Activated CD8-positive, alpha-beta T cell treated with anti-CD3 and anti-CD28 coated beads, Interleukin-2, amount 10 ng/mL, durations not matched to agents 7 days and 5 days (primary cell): ENCODE data around the gene GNE. TPM values are rescaled to one million over a fixed set of nuclear protein-coding genes. Genes with fewer than 3 reads are reported as not detected.
"Not testable (repeated sequence)": the region's sequence is repeated elsewhere in the genome, so short reads cannot be mapped to it uniquely, and the experiment has no call there.

ENCODE experiments used
- ATAC-seq: fragments of 150-1000 bp; cut with Tn5 transposase; one replicate; pipeline ENCODE4 v1.10.0; 2021; ENCODE audit warnings: moderate library complexity
- CTCF ChIA-PET: fragments of 350-600 bp; sonication (Branson Sonifier 250); formaldehyde crosslinking; loops from one replicate; lab custom pipeline; 2021; ENCODE audit warnings: antibody characterized with exemption; lab: Charles Lee
- POLR2A ChIA-PET: fragments of 350-600 bp; sonication (Branson Sonifier 250); formaldehyde crosslinking; loops from one replicate; lab custom pipeline; 2021; ENCODE audit warnings: antibody characterized with exemption; lab: Charles Lee
- DNase-seq: peaks from one replicate; pipeline ENCODE4 v3.0.0-alpha.2; 2020
- H3K27ac Mint-ChIP-seq: one replicate; pipeline ENCODE4 v1.8.0; 2021; ENCODE audit warnings: mild to moderate bottlenecking, mixed read lengths
- H3K27me3 Mint-ChIP-seq: one replicate; pipeline ENCODE4 v1.8.0; 2021; ENCODE audit warnings: low read depth, mixed read lengths
- H3K36me3 Mint-ChIP-seq: one replicate; pipeline ENCODE4 v1.8.0; 2021; ENCODE audit warnings: low read depth, mixed read lengths
- H3K4me1 Mint-ChIP-seq: one replicate; pipeline ENCODE4 v1.8.0; 2021; ENCODE audit warnings: low read depth, mixed read lengths
- H3K4me3 Mint-ChIP-seq: one replicate; pipeline ENCODE4 v1.8.0; 2021; ENCODE audit warnings: mild to moderate bottlenecking, mixed read lengths
- H3K9me3 Mint-ChIP-seq: one replicate; pipeline ENCODE4 v1.8.0; 2022; ENCODE audit warnings: mixed read lengths; ENCODE audit not compliant: insufficient read depth
- total RNA-seq, 2 experiments: library from RNA; stranded (reverse); gene quantifications; one replicate each; pipeline ENCODE4 v1.2.3, GENCODE V29; 2021

GNE gene
- total RNA-seq, 2 experiments from 2014 or later = 15.2 to 16.1 TPM

DNA sequence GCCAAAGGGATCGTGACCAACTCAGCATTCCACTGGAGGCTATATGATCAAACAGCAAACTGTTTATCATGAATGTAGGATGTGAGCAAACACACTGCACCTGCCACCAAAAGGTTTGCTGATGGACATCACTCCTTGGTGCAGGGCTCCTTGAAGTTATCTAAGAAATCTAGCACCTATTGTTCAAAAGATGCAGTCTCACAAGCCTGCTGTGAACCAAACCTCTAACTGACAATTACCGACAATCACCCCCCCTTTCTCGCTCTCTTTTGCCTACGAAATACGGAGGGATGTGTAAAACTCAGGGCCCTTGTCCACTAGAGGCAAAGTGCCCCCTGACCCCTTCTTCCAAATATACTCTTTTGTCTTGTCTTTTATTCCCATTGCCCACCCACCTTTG, 70.0 kb downstream of the GNE start:
- ATAC-seq (no peak), DNase-seq (no peak)
- Mint-ChIP-seq H3K27me3 (peaks cover 8% of the 10 kb centered on the region), H3K9me3 (no peaks in the 10 kb centered on the region), H3K27ac (peak overlapping the region; percentile 37), H3K36me3 (peaks cover 16% of the 10 kb centered on the region), H3K4me1 (peaks cover 32% of the 10 kb centered on the region), H3K4me3 (no peak overlapping the region)
- POLR2A ChIA-PET = interaction anchor here (4.2 kb wide), 1 partner anchor 44 kb away, joined by 26 read pairs; no protein-coding TSS in a partner anchor
- CTCF ChIA-PET = interaction anchor here (2.6 to 6.3 kb wide), 3 partner anchors 21 to 141 kb away, joined by 15 to 71 read pairs (median 25); partner anchors contain the start of gene CCIN

- CTCF ChIA-PET = interaction anchor here (1.1 to 4.1 kb wide), 2 partner anchors 20 to 85 kb away, joined by 5 to 25 read pairs; partner anchors contain the start of gene CCIN
- DNase-seq (no peak), ATAC-seq (no peak)
- peaks cover 8% of the 10 kb centered on the region for H3K27me3 Mint-ChIP-seq
- peaks cover 24% of the 10 kb centered on the region for H3K4me1 Mint-ChIP-seq
- POLR2A ChIA-PET = no interaction called here
- H3K27ac Mint-ChIP-seq = no peak overlapping the region
- peaks cover 10% of the 10 kb centered on the region for H3K36me3 Mint-ChIP-seq
- H3K9me3 Mint-ChIP-seq = no peaks in the 10 kb centered on the region
- H3K4me3 Mint-ChIP-seq = no peak overlapping the region
Observed at GRCh38 chr9:36187414-36187813, 70.8 kb downstream of the GNE start.

- CTCF ChIA-PET, H3K9me3 Mint-ChIP-seq, H3K4me1 Mint-ChIP-seq, H3K27ac Mint-ChIP-seq, DNase-seq, ATAC-seq, H3K4me3 Mint-ChIP-seq, H3K36me3 Mint-ChIP-seq: not testable (repeated sequence)
- POLR2A ChIA-PET = interaction anchor here (0.7 kb wide), 1 partner anchor 940 kb away, joined by 3 read pairs; no protein-coding TSS in a partner anchor
- peaks cover 17% of the 10 kb centered on the region for H3K27me3 Mint-ChIP-seq
Observed at GRCh38 chr9:36180243-36180642, 78.0 kb downstream of the GNE start.

DNA sequence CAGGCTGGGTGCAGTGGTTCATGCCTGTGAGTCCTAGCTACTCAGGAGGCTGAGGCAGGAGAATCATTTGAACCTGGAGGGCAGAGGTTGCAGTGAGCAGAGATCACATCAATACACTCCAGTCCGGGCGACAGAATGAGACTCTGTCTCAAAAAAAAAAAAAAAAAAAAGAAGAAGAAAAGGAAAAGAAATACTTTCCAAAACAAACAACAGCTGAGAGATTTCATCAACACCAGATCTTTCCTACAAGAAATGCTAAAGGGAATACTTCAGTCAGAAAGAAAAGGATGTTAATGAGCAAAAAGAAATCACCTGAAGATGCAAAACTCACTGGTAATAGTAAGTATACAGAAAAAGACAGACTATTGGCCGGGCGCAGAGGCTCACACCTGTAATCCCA, 80.7 kb downstream of the GNE start:
- ChIA-PET CTCF (interaction anchor here (1.0 to 3.7 kb wide), 2 partner anchors 10 to 13 kb away, joined by 3 to 18 read pairs; partner anchors contain the start of gene CLTA), POLR2A (interaction anchor here (0.7 kb wide), 1 partner anchor 151 kb away, joined by 4 read pairs; no protein-coding TSS in a partner anchor)
- Mint-ChIP-seq H3K9me3 (no peaks in the 10 kb centered on the region), H3K4me3 (no peak overlapping the region), H3K27ac (no peak overlapping the region), H3K27me3 (peaks cover 21% of the 10 kb centered on the region), H3K4me1 (peaks cover 19% of the 10 kb centered on the region), H3K36me3 (peaks cover 1% of the 10 kb centered on the region)
- no peak for DNase-seq
- ATAC-seq = no peak

DNA sequence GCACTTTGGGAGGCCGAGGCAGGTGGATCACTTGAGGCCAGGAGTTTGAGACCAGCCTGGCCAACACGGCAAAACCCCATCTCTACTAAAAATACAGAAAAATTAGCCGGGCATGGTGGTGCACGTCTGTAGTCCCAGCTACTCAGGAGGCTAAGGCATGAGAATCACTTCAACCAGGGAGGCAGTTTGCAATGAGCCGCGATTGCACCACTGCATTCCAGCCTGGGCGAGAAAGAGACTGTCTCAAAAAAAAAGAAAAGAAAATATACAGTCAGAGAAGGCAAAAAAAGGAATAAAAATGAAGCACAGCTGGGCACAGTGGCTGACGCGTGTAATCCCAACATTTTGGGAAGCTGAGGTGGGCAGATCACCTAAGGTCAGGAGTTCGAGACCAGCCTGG, 81.8 kb downstream of the GNE start:
- Mint-ChIP-seq H3K27me3 (peaks cover 17% of the 10 kb centered on the region), H3K4me1 (peaks cover 19% of the 10 kb centered on the region)
- H3K27ac Mint-ChIP-seq, H3K36me3 Mint-ChIP-seq, H3K9me3 Mint-ChIP-seq, ATAC-seq, H3K4me3 Mint-ChIP-seq, POLR2A ChIA-PET, DNase-seq: not testable (repeated sequence)
- CTCF ChIA-PET = interaction anchor here (1.2 to 3.7 kb wide), 2 partner anchors 10 to 14 kb away, joined by 5 to 18 read pairs; partner anchors contain the start of gene CLTA

- H3K4me3 Mint-ChIP-seq, H3K9me3 Mint-ChIP-seq, ATAC-seq, DNase-seq, H3K36me3 Mint-ChIP-seq, H3K27ac Mint-ChIP-seq, POLR2A ChIA-PET: not testable (repeated sequence)
- peaks cover 19% of the 10 kb centered on the region for H3K4me1 Mint-ChIP-seq
- peaks cover 13% of the 10 kb centered on the region for H3K27me3 Mint-ChIP-seq
- CTCF ChIA-PET = interaction anchor here (1.2 to 3.7 kb wide), 3 partner anchors 8 to 72 kb away, joined by 5 to 18 read pairs (median 9); partner anchors contain the start of gene CLTA
Observed at GRCh38 chr9:36175209-36175608, 83.0 kb downstream of the GNE start.

GRCh38 chr9:36174731-36175130, 83.5 kb downstream of the GNE start:
- DNase-seq (no peak), ATAC-seq (no peak)
- no peak overlapping the region for H3K4me3 Mint-ChIP-seq
- peaks cover 8% of the 10 kb centered on the region for H3K27me3 Mint-ChIP-seq
- no peak overlapping the region for H3K27ac Mint-ChIP-seq
- H3K9me3 Mint-ChIP-seq = no peaks in the 10 kb centered on the region
- ChIA-PET CTCF (interaction anchor here (2.4 kb wide), 1 partner anchor 72 kb away, joined by 9 read pairs; no protein-coding TSS in a partner anchor), POLR2A (no interaction called here)
- peaks cover 1% of the 10 kb centered on the region for H3K36me3 Mint-ChIP-seq
- H3K4me1 Mint-ChIP-seq = peaks cover 19% of the 10 kb centered on the region

DNA sequence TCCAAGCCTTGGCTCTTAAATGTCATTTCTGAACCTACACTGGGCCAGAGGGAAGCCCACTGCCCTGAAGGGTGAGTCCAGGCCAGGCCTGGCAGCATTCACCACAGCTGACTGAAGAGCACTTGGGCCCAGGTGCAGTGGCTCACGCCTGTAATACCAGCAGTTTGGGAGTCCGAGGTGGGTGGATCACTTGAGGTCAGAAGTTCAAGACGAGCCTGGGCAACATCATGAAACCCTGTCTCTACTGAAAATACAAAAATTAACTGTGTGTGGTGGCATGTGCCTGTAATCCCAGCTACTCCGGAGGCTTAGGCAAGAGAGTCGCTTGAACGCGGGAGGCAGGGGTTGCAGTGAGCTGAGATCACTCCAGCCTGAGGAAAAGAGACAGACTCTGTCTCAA, 84.0 kb downstream of the GNE start:
- ATAC-seq = no peak
- CTCF ChIA-PET = interaction anchor here (0.7 to 2.4 kb wide), 3 partner anchors 15 to 73 kb away, joined by 4 to 9 read pairs (median 4); no protein-coding TSS in a partner anchor
- Mint-ChIP-seq H3K4me3 (no peak overlapping the region), H3K4me1 (peaks cover 19% of the 10 kb centered on the region), H3K27ac (no peak overlapping the region), H3K9me3 (no peaks in the 10 kb centered on the region), H3K36me3 (peaks cover 1% of the 10 kb centered on the region), H3K27me3 (peaks cover 8% of the 10 kb centered on the region)
- POLR2A ChIA-PET = no interaction called here
- DNase-seq = no peak

DNA sequence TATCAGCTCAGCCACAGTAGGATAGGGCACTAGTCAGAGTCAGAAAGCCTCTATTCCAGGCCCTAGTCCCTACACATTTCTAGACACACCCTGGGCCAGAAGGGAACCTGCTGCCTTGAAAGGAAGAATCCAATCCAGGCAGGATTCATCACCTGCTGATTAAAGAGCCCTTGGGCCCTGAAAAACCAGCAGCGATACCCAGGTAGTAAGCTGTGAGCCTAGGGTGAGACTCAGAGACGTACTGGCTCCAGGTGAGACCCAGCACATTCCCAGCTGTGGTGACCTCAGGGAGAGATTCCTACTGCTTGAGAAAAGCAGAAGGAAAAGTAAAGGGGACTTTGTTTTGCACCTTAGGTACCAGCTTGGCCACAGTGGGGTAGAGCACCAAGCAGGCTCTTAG, 84.4 kb downstream of the GNE start:
- H3K4me3 Mint-ChIP-seq = no peak overlapping the region
- H3K27ac Mint-ChIP-seq = no peak overlapping the region
- H3K27me3 Mint-ChIP-seq = peaks cover 9% of the 10 kb centered on the region
- no peak for ATAC-seq
- peaks cover 15% of the 10 kb centered on the region for H3K4me1 Mint-ChIP-seq
- ChIA-PET CTCF (interaction anchor here (0.7 to 2.4 kb wide), 4 partner anchors 16 to 72 kb away, joined by 4 to 9 read pairs (median 4); partner anchors contain the start of gene CLTA), POLR2A (no interaction called here)
- no peaks in the 10 kb centered on the region for H3K36me3 Mint-ChIP-seq
- DNase-seq = no peak
- no peaks in the 10 kb centered on the region for H3K9me3 Mint-ChIP-seq

DNA sequence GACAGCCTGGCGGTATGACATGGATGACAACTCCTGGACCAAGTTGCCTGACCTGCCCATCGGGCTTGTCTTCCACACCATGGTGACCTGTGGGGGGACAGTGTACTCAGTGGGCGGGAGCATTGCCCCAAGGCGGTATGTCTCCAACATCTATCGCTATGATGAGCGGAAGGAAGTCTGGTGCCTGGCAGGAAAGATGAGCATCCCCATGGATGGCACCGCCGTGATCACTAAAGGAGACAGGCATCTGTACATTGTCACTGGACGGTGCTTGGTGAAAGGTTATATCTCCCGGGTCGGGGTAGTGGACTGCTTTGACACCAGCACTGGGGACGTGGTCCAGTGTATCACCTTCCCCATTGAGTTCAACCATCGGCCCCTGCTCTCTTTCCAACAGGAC, 87.7 kb downstream of the GNE start:
- ChIA-PET POLR2A (no interaction called here), CTCF (interaction anchor here (1.3 to 9.5 kb wide), 2 partner anchors 20 to 68 kb away, joined by 5 to 304 read pairs; partner anchors contain the start of gene CLTA)
- peaks cover 18% of the 10 kb centered on the region for H3K27me3 Mint-ChIP-seq
- no peak for ATAC-seq
- DNase-seq = no peak
- peaks cover 19% of the 10 kb centered on the region for H3K4me1 Mint-ChIP-seq
- H3K4me3 Mint-ChIP-seq = no peak overlapping the region
- H3K9me3 Mint-ChIP-seq = no peaks in the 10 kb centered on the region
- no peak overlapping the region for H3K27ac Mint-ChIP-seq
- H3K36me3 Mint-ChIP-seq = no peaks in the 10 kb centered on the region

DNA sequence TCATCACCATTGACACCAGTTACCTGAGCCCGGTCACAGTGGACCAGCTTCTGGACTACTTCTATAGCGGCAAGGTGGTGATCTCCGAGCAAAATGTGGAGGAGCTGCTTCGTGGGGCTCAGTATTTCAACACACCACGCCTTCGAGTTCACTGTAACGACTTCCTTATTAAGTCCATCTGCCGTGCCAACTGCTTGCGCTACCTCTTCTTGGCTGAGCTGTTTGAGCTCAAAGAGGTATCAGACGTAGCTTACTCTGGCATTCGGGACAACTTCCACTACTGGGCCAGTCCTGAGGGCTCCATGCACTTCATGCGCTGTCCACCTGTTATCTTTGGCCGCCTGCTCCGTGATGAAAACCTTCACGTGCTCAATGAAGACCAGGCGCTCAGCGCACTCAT, 88.5 kb downstream of the GNE start:
- ChIA-PET CTCF (interaction anchor here (1.3 to 9.5 kb wide), 4 partner anchors 18 to 160 kb away, joined by 3 to 304 read pairs (median 6); partner anchors contain the start of gene CLTA), POLR2A (interaction anchor here (2.0 kb wide), 1 partner anchor 21 kb away, joined by 8 read pairs; the partner anchor contains the start of gene CLTA)
- ATAC-seq (no peak), DNase-seq (no peak)
- Mint-ChIP-seq H3K4me3 (no peak overlapping the region), H3K4me1 (peaks cover 24% of the 10 kb centered on the region), H3K27ac (no peak overlapping the region), H3K36me3 (no peaks in the 10 kb centered on the region), H3K9me3 (no peaks in the 10 kb centered on the region), H3K27me3 (peaks cover 14% of the 10 kb centered on the region)

DNA sequence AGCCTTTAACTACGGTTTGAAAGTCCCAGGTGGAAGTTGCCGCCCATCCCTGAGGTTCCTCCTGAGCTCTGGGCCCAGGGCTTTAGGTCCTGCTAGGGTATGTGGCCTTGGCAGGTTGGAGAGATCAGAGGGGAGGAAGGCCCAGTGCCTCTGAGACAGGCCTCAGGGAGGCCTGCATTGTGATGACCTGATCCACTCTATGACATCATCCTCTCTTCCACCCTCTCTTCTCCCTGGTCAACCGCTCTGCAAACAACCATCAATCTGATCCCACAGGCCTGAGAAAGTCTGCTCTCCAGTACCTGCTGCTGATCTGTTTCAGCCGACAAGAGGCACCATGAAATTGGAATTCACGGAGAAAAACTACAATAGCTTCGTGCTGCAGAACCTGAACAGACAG, 89.1 kb downstream of the GNE start, which contains the start of gene CCIN:
Gene CCIN, plus strand, starts transcription at position 223 of the 400 bp plus-strand sequence. Its CDS starts 115 bp downstream, at position 338.
- peaks cover 14% of the 10 kb centered on the region for H3K27me3 Mint-ChIP-seq
- peaks cover 20% of the 10 kb centered on the region for H3K4me1 Mint-ChIP-seq
- no peaks in the 10 kb centered on the region for H3K36me3 Mint-ChIP-seq
- H3K9me3 Mint-ChIP-seq = no peaks in the 10 kb centered on the region
- H3K27ac Mint-ChIP-seq = no peak within 1 kb of the TSS
- ATAC-seq (no peak), DNase-seq (no peak)
- ChIA-PET CTCF (interaction anchor here (1.5 to 9.5 kb wide), 4 partner anchors 17 to 160 kb away, joined by 3 to 304 read pairs (median 16); partner anchors contain the start of gene CLTA), POLR2A (interaction anchor here (2.0 kb wide), 1 partner anchor 22 kb away, joined by 8 read pairs; the partner anchor contains the start of gene CLTA)
- H3K4me3 Mint-ChIP-seq = no peak within 1 kb of the TSS
